CD14-positive monocyte (primary cell): ENCODE measurements around the gene IMMP2L. TPM values are rescaled to one million over a fixed set of nuclear protein-coding genes. Genes with fewer than 3 reads are reported as not detected.

Source experiments
- DNase-seq, 3 donors: peaks; one replicate each; pipeline ENCODE4 v3.0.0-alpha.2; 2011 to 2022
- H2AFZ ChIP-seq: 2 replicates; pipeline ENCODE4 v1.6.0; 2012; ENCODE audit warnings: mild to moderate bottlenecking, low read depth, low read length, inconsistent platforms; ENCODE audit not compliant: insufficient read depth, poor library complexity, severe bottlenecking
- H3K27ac ChIP-seq, 2 donors: 1 replicate in 1 of 2; 2 replicates in 1 of 2; pipeline ENCODE4 v1.5.1; 2012 to 2013; ENCODE audit warnings: low read length in 2 of 2, control low read depth in 1 of 2, inconsistent platforms in 1 of 2, low read depth in 1 of 2, mild to moderate bottlenecking in 1 of 2
- H3K27me3 ChIP-seq, 2 donors: one replicate each; pipeline versions ENCODE4 v1.6.0 to v1.6.1; 2011 to 2013; ENCODE audit warnings: low read length in 2 of 2; ENCODE audit not compliant: control insufficient read depth in 2 of 2, insufficient read depth in 2 of 2
- H3K36me3 ChIP-seq, 2 donors: replicated peaks in 1 of 2; 1 replicate in 1 of 2; 2 replicates in 1 of 2; pipeline versions ENCODE4 v1.5.1 to v1.6.1; 2012 to 2013; ENCODE audit warnings: low read length in 2 of 2, control low read depth in 1 of 2, inconsistent platforms in 1 of 2, mild to moderate bottlenecking in 1 of 2; ENCODE audit not compliant: insufficient read depth in 2 of 2, control insufficient read depth in 1 of 2
- H3K4me1 ChIP-seq, 2 donors: 1 replicate in 1 of 2; 2 replicates in 1 of 2; pipeline versions ENCODE4 v1.5.1 to v1.6.1; 2012 to 2013; ENCODE audit warnings: low read length in 2 of 2, control low read depth in 1 of 2, inconsistent platforms in 1 of 2, mild to moderate bottlenecking in 1 of 2, moderate library complexity in 1 of 2; ENCODE audit not compliant: insufficient read depth in 2 of 2, control insufficient read depth in 1 of 2
- H3K4me2 ChIP-seq: replicated peaks from 2 replicates; pipeline ENCODE3; 2012; ENCODE audit warnings: low read length, moderate library complexity, mild to moderate bottlenecking; ENCODE audit not compliant: poor library complexity, severe bottlenecking; ENCODE audit errors: extremely low read depth
- H3K4me3 ChIP-seq, 3 experiments: fragments of 200-600 bp in 1 of 3; sonication (generic) in 1 of 3; replicated peaks in 1 of 3; 1 replicate in 2 of 3; 2 replicates in 1 of 3; pipeline ENCODE4 v1.5.1; 2011 to 2013; ENCODE audit warnings: low read length in 3 of 3, mild to moderate bottlenecking in 3 of 3, control low read depth in 2 of 3, low read depth in 2 of 3, inconsistent platforms in 1 of 3, moderate library complexity in 1 of 3
- H3K79me2 ChIP-seq: 2 replicates; pipeline ENCODE4 v1.6.0; 2012; ENCODE audit warnings: mild to moderate bottlenecking, control low read depth, inconsistent platforms, low read length, moderate library complexity; ENCODE audit not compliant: insufficient read depth
- H3K9ac ChIP-seq: 2 replicates; pipeline ENCODE4 v1.6.0; 2017; ENCODE audit warnings: low read length, mild to moderate bottlenecking; ENCODE audit not compliant: insufficient read depth, poor library complexity, severe bottlenecking
- H3K9me3 ChIP-seq, 2 donors: replicated peaks in 1 of 2; 1 replicate in 1 of 2; 2 replicates in 1 of 2; pipeline versions ENCODE4 v1.5.1 to v1.6.1; 2012 to 2013; ENCODE audit warnings: low read length in 2 of 2, control low read depth in 1 of 2; ENCODE audit not compliant: control insufficient read depth in 1 of 2, insufficient read depth in 1 of 2
- H4K20me1 ChIP-seq: 2 replicates; pipeline ENCODE4 v1.6.0; 2012; ENCODE audit warnings: mild to moderate bottlenecking, low read length, control low read depth, moderate library complexity; ENCODE audit not compliant: insufficient read depth
- H3K27ac Mint-ChIP-seq, 7 donors: one replicate each; pipeline ENCODE4 v1.8.0; 2020; ENCODE audit warnings: mild to moderate bottlenecking in 7 of 7, mixed read lengths in 7 of 7, moderate library complexity in 6 of 7, inconsistent platforms in 2 of 7
- H3K27me3 Mint-ChIP-seq, 3 donors: one replicate each; pipeline ENCODE4 v1.8.0; 2021 to 2022; ENCODE audit warnings: low read depth in 3 of 3, mild to moderate bottlenecking in 3 of 3, mixed read lengths in 3 of 3, moderate library complexity in 3 of 3, inconsistent platforms in 1 of 3
- H3K36me3 Mint-ChIP-seq, 2 donors: one replicate each; pipeline ENCODE4 v1.8.0; 2020; ENCODE audit warnings: mixed read lengths in 2 of 2, inconsistent platforms in 1 of 2, mild to moderate bottlenecking in 1 of 2
- H3K4me1 Mint-ChIP-seq: one replicate; pipeline ENCODE4 v1.8.0; 2020; ENCODE audit warnings: mild to moderate bottlenecking, mixed read lengths
- H3K4me3 Mint-ChIP-seq, 2 donors: one replicate each; pipeline ENCODE4 v1.8.0; 2020; ENCODE audit warnings: mild to moderate bottlenecking in 2 of 2, mixed read lengths in 2 of 2, moderate library complexity in 1 of 2
- H3K9me3 Mint-ChIP-seq, 7 donors: one replicate each; pipeline ENCODE4 v1.8.0; 2020 to 2022; ENCODE audit warnings: mixed read lengths in 7 of 7, mild to moderate bottlenecking in 6 of 7, moderate library complexity in 6 of 7, inconsistent platforms in 2 of 7
- CTCF ChIP-seq: fragments of 200-600 bp; IDR thresholded peaks from one replicate; pipeline ENCODE4 v1.8.0; 2022; ENCODE audit warnings: antibody characterized with exemption, mild to moderate bottlenecking
- WGBS: methylation state at CpG from one replicate; pipeline ENCODE4 v1.1.5; 2013; ENCODE audit warnings: missing lambda C conversion rate; ENCODE audit not compliant: insufficient coverage; 5-methylcytosine and 5-hydroxymethylcytosine counted together
- intact Hi-C, 2 donors: fragments of 100-400 bp; cut with micrococcal nuclease; formaldehyde crosslinking; loops; one replicate each; pipeline versions ENCODE4 v1.15.0 to v1.15.1; 2023
- polyA plus RNA-seq, 3 donors: library from polyadenylated mRNA; depleted of rRNA in 1 of 3; unstranded in 2 of 3; stranded (reverse) in 1 of 3; fragments of 300-500 nt in 2 of 3; fragments of >200 nt in 1 of 3; fragmentation: Illumina TruSeq in 2 of 3; gene quantifications; 1 replicate in 2 of 3; 2 replicates in 1 of 3; pipeline ENCODE4 v1.2.3, GENCODE V29; 2012 to 2021

Gene IMMP2L
- polyA plus RNA-seq, 3 donors: 1.9 to 6.4 (median 6.2) TPM

GRCh38 chr7:111226800-111227199 lies 335.5 kb downstream of the IMMP2L start:
- WGBS: no CpG with 5 or more reads among the region's 2 CpGs
- no peak overlapping the region for H3K4me2 ChIP-seq
- Mint-ChIP-seq H3K36me3 (no peaks in the 10 kb centered on the region), H3K27ac (no peak overlapping the region), H3K27me3 (peaks cover 0 to 3% (median 0%) of the 10 kb centered on the region in 3 donors), H3K9me3 (no peaks in the 10 kb centered on the region), H3K4me3 (no peak overlapping the region), H3K4me1 (no peaks in the 10 kb centered on the region)
- H3K36me3 ChIP-seq: no peaks in the 10 kb centered on the region
- DNase-seq: no peak
- H3K4me3 ChIP-seq: no peak overlapping the region
- H2AFZ ChIP-seq: no peak overlapping the region
- H3K27me3 ChIP-seq: no peaks in the 10 kb centered on the region
- H3K9me3 ChIP-seq: no peaks in the 10 kb centered on the region
- no peaks in the 10 kb centered on the region for H3K79me2 ChIP-seq
- H3K4me1 ChIP-seq: no peaks in the 10 kb centered on the region
- intact Hi-C loops: no loop called here
- no peak for TF ChIP-seq CTCF
- no peak overlapping the region for H3K27ac ChIP-seq
- H4K20me1 ChIP-seq: no peaks in the 10 kb centered on the region
- H3K9ac ChIP-seq: no peak overlapping the region

GRCh38 chr7:111224354-111225231 lies 337.7 kb downstream of the IMMP2L start:
- Histone ChIP-seq H3K4me1 (no peaks in the 10 kb centered on the region), H3K27me3 (no peaks in the 10 kb centered on the region), H3K9ac (no peak overlapping the region), H3K4me2 (no peak overlapping the region), H3K36me3 (no peaks in the 10 kb centered on the region), H3K79me2 (no peaks in the 10 kb centered on the region), H3K27ac (no peak overlapping the region), H2AFZ (no peak overlapping the region), H4K20me1 (no peaks in the 10 kb centered on the region), H3K4me3 (no peak overlapping the region), H3K9me3 (no peaks in the 10 kb centered on the region)
- intact Hi-C loops: no loop called here
- Mint-ChIP-seq H3K4me3 (no peak overlapping the region), H3K9me3 (peaks cover 0 to 2% (median 0%) of the 10 kb centered on the region in 7 donors), H3K36me3 (no peaks in the 10 kb centered on the region), H3K27me3 (peaks cover 0 to 1% (median 0%) of the 10 kb centered on the region in 3 donors), H3K27ac (no peak overlapping the region), H3K4me1 (no peaks in the 10 kb centered on the region)
- TF ChIP-seq CTCF: no peak
- no peak for DNase-seq
- WGBS: no CpG with 5 or more reads among the region's 2 CpGs
